K562 (cell line): ENCODE measurements around the gene SERPINA10. TPM values are rescaled to one million over a fixed set of nuclear protein-coding genes. Genes with fewer than 3 reads are reported as not detected.
"Not testable (repeated sequence)": the region's sequence is repeated elsewhere in the genome, so short reads cannot be mapped to it uniquely, and the experiment has no call there.

ENCODE experiments used
- ATAC-seq: fragments of 200-7000 bp; cut with Tn5 transposase; 3 replicates; pipeline ENCODE4 v1.9.1; 2020; ENCODE audit warnings: moderate library complexity
- BruUV-seq: library from RNA; stranded (reverse); fragments of 400-500 nt; replicated peaks from 2 replicates; lab custom pipeline; 2021; lab: Mats Ljungman, UMichigan
- CTCF ChIA-PET: fragments of 300-600 bp; formaldehyde crosslinking; extraction: SDS; loops from one replicate; lab custom pipeline; 2021; ENCODE audit warnings: low intra/inter-chr PET ratio; lab: Yijun Ruan, JAX
- POLR2A ChIA-PET: fragments of 300-600, 350-650 bp; sonication (Branson Sonifier 250); formaldehyde crosslinking; extraction: SDS; loops from one replicate; lab custom pipeline; 2021; ENCODE audit warnings: antibody characterized with exemption, inconsistent platforms; lab: Yijun Ruan, JAX
- DNase-seq, 4 experiments: peaks; one replicate each; pipeline versions ENCODE4 v3.0.0 to v3.0.0-alpha.2; 2011 to 2018; ENCODE audit warnings: low spot score in 3 of 4, mixed read lengths in 3 of 4; ENCODE audit errors: extremely low read depth in 1 of 4
- FAIRE-seq: peaks from 2 replicates; lab custom pipeline; 2011; peaks lifted over from hg19 to GRCh38; lab: Jason Lieb, UNC
- H2AFZ ChIP-seq: 2 replicates; pipeline ENCODE4 v1.6.0; 2011; ENCODE audit warnings: low read depth, low read length, control low read depth, inconsistent platforms
- H3K27ac ChIP-seq: fragments of 200-600 bp; 3 replicates; pipeline ENCODE4 v1.8.0; 2011; ENCODE audit warnings: low read depth, mild to moderate bottlenecking, control low read depth, inconsistent platforms, low read length, moderate library complexity, mixed read lengths; ENCODE audit errors: extremely low read depth
- H3K27me3 ChIP-seq, 2 experiments: fragments of 300-600 bp in 1 of 2; 2 replicates in 1 of 2; 3 replicates in 1 of 2; pipeline versions ENCODE4 v1.6.0 to v1.8.0; 2011; ENCODE audit warnings: inconsistent platforms in 2 of 2, low read length in 2 of 2, mild to moderate bottlenecking in 1 of 2, mixed read lengths in 1 of 2, moderate library complexity in 1 of 2; ENCODE audit not compliant: control insufficient read depth in 2 of 2, insufficient read depth in 2 of 2
- H3K36me3 ChIP-seq: fragments of 300-600 bp; 3 replicates; pipeline ENCODE4 v1.8.0; 2011; ENCODE audit warnings: mild to moderate bottlenecking, low read length, inconsistent platforms; ENCODE audit not compliant: control insufficient read depth, insufficient read depth
- H3K4me1 ChIP-seq, 2 experiments: fragments of 200-600 bp in 1 of 2; replicated peaks in 1 of 2; 2 replicates in 1 of 2; 3 replicates in 1 of 2; pipeline versions ENCODE4 v1.5.1 to v1.8.0; 2011; ENCODE audit warnings: inconsistent platforms in 2 of 2, low read length in 2 of 2, mild to moderate bottlenecking in 1 of 2, mixed read lengths in 1 of 2, moderate library complexity in 1 of 2; ENCODE audit not compliant: control insufficient read depth in 2 of 2, insufficient read depth in 2 of 2
- H3K4me2 ChIP-seq: 2 replicates; pipeline ENCODE4 v1.6.1; 2011; ENCODE audit warnings: low read length, control low read depth, inconsistent platforms, mixed read lengths; ENCODE audit not compliant: insufficient read depth
- H3K4me3 ChIP-seq: fragments of 200-600 bp; sonication (generic), shearing (Covaris generic); 2 replicates; pipeline ENCODE4 v1.5.1; 2016; ENCODE audit warnings: control low read depth, inconsistent platforms
- H3K79me2 ChIP-seq: fragments of 200-600 bp; 3 replicates; pipeline ENCODE4 v1.8.0; 2011; ENCODE audit warnings: low read length, inconsistent platforms; ENCODE audit not compliant: control insufficient read depth, insufficient read depth
- H3K9ac ChIP-seq, 2 experiments: 2 replicates each; pipeline versions ENCODE4 v1.6.0 to v1.6.1; 2011; ENCODE audit warnings: low read depth in 2 of 2, low read length in 2 of 2, control low read depth in 1 of 2, inconsistent platforms in 1 of 2, mild to moderate bottlenecking in 1 of 2, mixed read lengths in 1 of 2; ENCODE audit not compliant: insufficient read depth in 1 of 2
- H3K9me1 ChIP-seq: one replicate; pipeline ENCODE4 v1.6.0; 2011; ENCODE audit warnings: inconsistent platforms, mild to moderate bottlenecking, low read length, moderate library complexity; ENCODE audit not compliant: control insufficient read depth, insufficient read depth
- H3K9me3 ChIP-seq: replicated peaks from 2 replicates; pipeline ENCODE4 v1.5.1; 2011; ENCODE audit warnings: low read depth, low read length, inconsistent platforms; ENCODE audit not compliant: control insufficient read depth, insufficient read depth
- H4K20me1 ChIP-seq: replicated peaks from 2 replicates; pipeline ENCODE4 v1.6.1; 2011; ENCODE audit warnings: low read length, inconsistent platforms, mixed read lengths; ENCODE audit not compliant: control insufficient read depth, insufficient read depth
- CSDE1 ChIP-seq, 2 experiments: fragments of 450-650 bp; IDR thresholded peaks; 2 replicates each; pipeline ENCODE4 v1.6.1; 2016; ENCODE audit warnings: mild to moderate bottlenecking in 1 of 2
- CTCFL ChIP-seq: IDR thresholded peaks from 2 replicates; pipeline ENCODE4 v1.6.1; 2011; ENCODE audit warnings: borderline replicate concordance, low read depth, mild to moderate bottlenecking, moderate library complexity, low read length; ENCODE audit not compliant: insufficient read depth, poor library complexity, severe bottlenecking
- FOXP1 ChIP-seq: sonication (generic); formaldehyde crosslinking; IDR thresholded peaks from 2 replicates; pipeline ENCODE4 v1.8.0; 2022; ENCODE audit warnings: mild to moderate bottlenecking, missing genetic modification reagents
- GATA2 ChIP-seq: sonication (generic); formaldehyde crosslinking; IDR thresholded peaks from 2 replicates; pipeline ENCODE4 v1.4.0; 2020; ENCODE audit warnings: mild to moderate bottlenecking, missing genetic modification reagents
- HDAC6 ChIP-seq: IDR thresholded peaks from 2 replicates; pipeline ENCODE4 v1.6.1; 2012; ENCODE audit warnings: low read depth, mild to moderate bottlenecking, control low read depth, inconsistent platforms, low read length, moderate library complexity
- NCOA1 ChIP-seq: fragments of 450-650 bp; IDR thresholded peaks from 2 replicates; pipeline ENCODE4 v1.6.1; 2016; ENCODE audit warnings: low read depth
- NRF1 ChIP-seq, 2 experiments: fragments of 450-650 bp; IDR thresholded peaks in 1 of 2; conservative IDR thresholded peaks in 1 of 2; 2 replicates each; pipeline ENCODE4 v1.6.1; 2014; ENCODE audit warnings: mild to moderate bottlenecking in 2 of 2
- RBM14 ChIP-seq: fragments of 200-400 bp; formaldehyde crosslinking; IDR thresholded peaks from 2 replicates; pipeline ENCODE4 v1.6.1; 2018; ENCODE audit warnings: low read depth, mild to moderate bottlenecking, low read length, moderate library complexity, borderline replicate concordance; ENCODE audit not compliant: insufficient read depth
- RFX1 ChIP-seq: fragments of 450-650 bp; IDR thresholded peaks from 2 replicates; pipeline ENCODE4 v1.6.1; 2016; ENCODE audit warnings: mild to moderate bottlenecking, moderate library complexity
- ZBED1 ChIP-seq: IDR thresholded peaks from 2 replicates; pipeline ENCODE4 v1.6.1; 2014
- ZNF140 ChIP-seq: fragments of 250-450 bp; sonication (Bioruptor Pico); IDR thresholded peaks from 2 replicates; pipeline ENCODE4 v1.8.0; 2021; ENCODE audit warnings: moderate library complexity, mild to moderate bottlenecking, inconsistent platforms
- WGBS: fragments of 100-300 bp; shearing (Covaris generic); methylation state at CpG from one replicate; pipeline ENCODE4 v1.1.6; 2016; ENCODE audit warnings: low coverage, mixed read lengths; ENCODE audit not compliant: insufficient coverage; ENCODE audit errors: missing lambda C conversion rate; 5-methylcytosine and 5-hydroxymethylcytosine counted together
- in situ Hi-C: fragments of 300-500 bp; cut with MboI; formaldehyde crosslinking; loops from 4 replicates; pipeline ENCODE4 v1.15.0; 2018; ENCODE audit warnings: inconsistent platforms, mixed read lengths
- intact Hi-C: fragments of 100-400 bp; cut with micrococcal nuclease; formaldehyde crosslinking; loops from 2 replicates; pipeline ENCODE4 v1.14.2; 2022
- polyA plus RNA-seq, 8 experiments: library from polyadenylated mRNA; depleted of rRNA in 4 of 8; stranded (reverse) in 5 of 8; unstranded in 3 of 8; fragments of >200 nt; fragmentation: Nextera tagmentation in 2 of 8; fragmentation: Illumina TruSeq in 1 of 8; extraction: Ambion mirVana in 2 of 8; extraction: Trizol in 1 of 8; gene quantifications; 2 replicates each; pipeline versions ENCODE4 v1.2.1 to v1.2.3, GENCODE V29; 2011 to 2014; ENCODE audit warnings: inconsistent platforms in 1 of 8, missing spikeins in 1 of 8
- total RNA-seq, 7 experiments: library from RNA; depleted of rRNA in 6 of 7; stranded (reverse); fragments of >200 nt in 6 of 7; fragmentation: Illumina TruSeq in 2 of 7; extraction: Trizol in 2 of 7; gene quantifications; 2 replicates each; pipeline versions ENCODE4 v1.2.1 to v1.2.3, GENCODE V29; 2011 to 2021; ENCODE audit warnings: low replicate concordance in 1 of 7
- TF ChIP-seq, protein P1 (sequence below), 2 experiments: fragments of 150-350 bp in 1 of 2; IDR thresholded peaks; 2 replicates each; pipeline ENCODE4 v1.6.1; 2012 to 2016; ENCODE audit warnings: low read depth in 2 of 2, low read length in 2 of 2, mild to moderate bottlenecking in 1 of 2, moderate library complexity in 1 of 2

SERPINA10 gene
- total and polyA plus RNA-seq, 9 of the 15 experiments (the other 6 are each of a cell fraction or from before 2014, with no cell fraction given) = not detected

GRCh38 chr14:94278731-94279130 lies 14.3 kb downstream of the SERPINA10 start (continued):
- TF ChIP-seq, protein P1, sequence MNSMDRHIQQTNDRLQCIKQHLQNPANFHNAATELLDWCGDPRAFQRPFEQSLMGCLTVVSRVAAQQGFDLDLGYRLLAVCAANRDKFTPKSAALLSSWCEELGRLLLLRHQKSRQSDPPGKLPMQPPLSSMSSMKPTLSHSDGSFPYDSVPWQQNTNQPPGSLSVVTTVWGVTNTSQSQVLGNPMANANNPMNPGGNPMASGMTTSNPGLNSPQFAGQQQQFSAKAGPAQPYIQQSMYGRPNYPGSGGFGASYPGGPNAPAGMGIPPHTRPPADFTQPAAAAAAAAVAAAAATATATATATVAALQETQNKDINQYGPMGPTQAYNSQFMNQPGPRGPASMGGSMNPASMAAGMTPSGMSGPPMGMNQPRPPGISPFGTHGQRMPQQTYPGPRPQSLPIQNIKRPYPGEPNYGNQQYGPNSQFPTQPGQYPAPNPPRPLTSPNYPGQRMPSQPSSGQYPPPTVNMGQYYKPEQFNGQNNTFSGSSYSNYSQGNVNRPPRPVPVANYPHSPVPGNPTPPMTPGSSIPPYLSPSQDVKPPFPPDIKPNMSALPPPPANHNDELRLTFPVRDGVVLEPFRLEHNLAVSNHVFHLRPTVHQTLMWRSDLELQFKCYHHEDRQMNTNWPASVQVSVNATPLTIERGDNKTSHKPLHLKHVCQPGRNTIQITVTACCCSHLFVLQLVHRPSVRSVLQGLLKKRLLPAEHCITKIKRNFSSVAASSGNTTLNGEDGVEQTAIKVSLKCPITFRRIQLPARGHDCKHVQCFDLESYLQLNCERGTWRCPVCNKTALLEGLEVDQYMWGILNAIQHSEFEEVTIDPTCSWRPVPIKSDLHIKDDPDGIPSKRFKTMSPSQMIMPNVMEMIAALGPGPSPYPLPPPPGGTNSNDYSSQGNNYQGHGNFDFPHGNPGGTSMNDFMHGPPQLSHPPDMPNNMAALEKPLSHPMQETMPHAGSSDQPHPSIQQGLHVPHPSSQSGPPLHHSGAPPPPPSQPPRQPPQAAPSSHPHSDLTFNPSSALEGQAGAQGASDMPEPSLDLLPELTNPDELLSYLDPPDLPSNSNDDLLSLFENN (IDR thresholded peaks at IDR 0.05; ENCODE audit: low read depth in 2 of 2, low read length in 2 of 2) = no peak
- TF ChIP-seq FOXP1 (no peak), ZBED1 (no peak), ZNF140 (no peak), NCOA1 (no peak), GATA2 (CRISPR knock-in tag) (no peak), RBM14 (no peak), HDAC6 (no peak), NRF1 (conservative IDR thresholded peaks at IDR 0.05 in 1 of 2, IDR thresholded peaks at IDR 0.05 in 1 of 2) (no peak), CTCFL (no peak), CSDE1 (IDR thresholded peaks at IDR 0.05) (no peak), RFX1 (no peak)

DNA sequence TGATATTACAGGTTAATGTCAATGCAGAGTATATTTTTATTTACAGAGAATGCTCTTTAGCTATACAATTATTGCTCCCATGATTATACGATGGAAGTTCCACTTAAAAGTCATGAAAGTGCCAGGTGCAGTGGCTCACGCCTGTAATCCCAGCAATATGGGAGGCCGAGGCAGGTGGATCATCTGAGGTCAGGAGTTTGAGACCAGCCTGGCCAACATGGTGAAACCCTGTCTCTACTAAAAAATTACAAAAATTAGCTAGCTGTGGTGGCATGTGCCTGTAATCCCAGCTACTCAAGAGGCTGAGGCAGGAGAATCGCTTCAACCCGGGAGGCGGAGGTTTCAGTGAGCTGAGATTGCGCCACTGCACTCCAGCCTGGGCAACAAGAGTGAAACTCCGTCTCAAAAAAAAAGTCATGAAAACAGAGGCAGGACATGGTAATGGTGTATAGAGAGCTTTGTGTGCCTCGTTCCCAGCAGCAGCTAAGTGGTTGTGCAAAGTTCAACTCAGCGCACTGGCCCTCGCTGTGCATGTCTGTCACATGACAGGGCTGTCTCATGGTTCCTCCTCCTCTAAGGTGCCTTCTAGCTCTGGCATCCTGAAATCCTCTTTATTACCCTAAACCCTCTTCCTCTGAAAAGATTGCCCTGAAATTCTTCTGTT lies 16.0 kb downstream of the SERPINA10 start:
- intact Hi-C loops, H3K9ac ChIP-seq, H4K20me1 ChIP-seq, H3K79me2 ChIP-seq, H3K4me1 ChIP-seq, DNase-seq, H3K9me1 ChIP-seq, in situ Hi-C loops, H3K27ac ChIP-seq, H3K4me2 ChIP-seq, FAIRE-seq, ATAC-seq, BruUV-seq, H3K9me3 ChIP-seq, H3K27me3 ChIP-seq, H3K36me3 ChIP-seq, H2AFZ ChIP-seq, H3K4me3 ChIP-seq, CTCF ChIA-PET: not testable (repeated sequence)
- POLR2A ChIA-PET = interaction anchor here (0.5 to 0.7 kb wide), 2 partner anchors 8 to 13 kb away, joined by 3 read pairs; no protein-coding TSS in a partner anchor
- 4% methylated on average over 8 of the region's 11 CpGs for WGBS
